Brain microvascular endothelial cell (primary cell): ENCODE measurements around the gene NMU.
"Not testable (repeated sequence)": the region's sequence is repeated elsewhere in the genome, so short reads cannot be mapped to it uniquely, and the experiment has no call there.

Experiments
- DNase-seq: peaks from one replicate; pipeline ENCODE4 v3.0.0-alpha.2; 2020
- H3K27ac ChIP-seq: fragments of 250-450 bp; sonication (Bioruptor Pico); 2 replicates; pipeline ENCODE4 v1.5.1; 2020; ENCODE audit warnings: mild to moderate bottlenecking, moderate library complexity
- H3K27me3 ChIP-seq: fragments of 250-450 bp; sonication (Bioruptor Pico); replicated peaks from 2 replicates; pipeline ENCODE4 v1.5.1; 2020; ENCODE audit warnings: mild to moderate bottlenecking
- H3K36me3 ChIP-seq: fragments of 250-450 bp; sonication (Bioruptor Pico); replicated peaks from 2 replicates; pipeline ENCODE4 v1.5.1; 2020; ENCODE audit warnings: mild to moderate bottlenecking
- H3K4me3 ChIP-seq: 2 replicates; pipeline ENCODE4 v1.5.1; 2011; ENCODE audit warnings: low read depth, mild to moderate bottlenecking, control low read depth, low read length, moderate library complexity
- in situ Hi-C: cut with HindIII; loops from 2 replicates; pipeline ENCODE4 v1.10.0; 2017; ENCODE audit warnings: low sequenced_read_pairs, low pct_ligation_motif_present
- TF ChIP-seq, protein P1 (sequence below): IDR thresholded peaks from 2 replicates; pipeline ENCODE4 v1.5.1; 2011; ENCODE audit warnings: low read depth, mild to moderate bottlenecking, moderate library complexity, low read length, control low read depth, inconsistent platforms; ENCODE audit errors: missing control alignments

NMU gene

DNA sequence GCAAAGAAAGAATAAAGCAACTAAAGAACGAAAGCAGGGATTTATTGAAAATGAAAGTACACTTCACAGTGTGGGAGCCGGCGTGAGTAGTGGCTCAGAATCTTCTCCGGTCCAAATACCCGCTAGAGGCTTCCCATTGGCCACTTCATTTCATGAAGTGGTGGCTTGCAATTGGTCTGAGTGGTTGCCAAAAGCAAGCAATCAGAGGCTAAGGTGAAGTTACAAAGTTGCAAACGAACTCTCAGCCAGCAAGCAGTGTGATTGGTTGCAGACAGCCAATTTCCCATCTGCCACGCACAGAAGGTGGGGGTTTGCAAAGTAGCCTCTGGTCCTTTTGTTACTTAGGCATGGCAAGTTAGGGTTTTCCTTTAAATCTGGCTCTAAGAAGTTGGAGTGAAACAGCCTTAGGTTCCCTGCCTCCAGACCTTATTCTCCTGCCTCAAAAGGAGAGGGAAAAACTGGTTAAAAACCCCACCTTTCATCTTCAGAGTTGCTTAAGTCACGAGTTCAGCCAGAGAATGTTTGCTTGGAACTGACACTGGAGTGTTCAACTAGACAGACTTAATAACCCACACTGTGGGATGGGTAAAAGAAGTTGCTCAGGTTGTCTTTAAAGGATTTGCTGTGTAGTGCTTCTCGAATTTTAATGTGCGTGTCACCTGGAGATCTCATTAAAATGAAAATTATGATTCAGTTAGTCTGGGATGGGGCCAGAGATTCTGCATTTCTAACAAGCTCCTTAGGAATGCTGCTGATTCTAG, 82.5 kb downstream of the NMU start:
- H3K27ac ChIP-seq = no peak overlapping the region
- H3K4me3 ChIP-seq = no peak overlapping the region
- no peaks in the 10 kb centered on the region for H3K36me3 ChIP-seq
- TF ChIP-seq, protein P1, sequence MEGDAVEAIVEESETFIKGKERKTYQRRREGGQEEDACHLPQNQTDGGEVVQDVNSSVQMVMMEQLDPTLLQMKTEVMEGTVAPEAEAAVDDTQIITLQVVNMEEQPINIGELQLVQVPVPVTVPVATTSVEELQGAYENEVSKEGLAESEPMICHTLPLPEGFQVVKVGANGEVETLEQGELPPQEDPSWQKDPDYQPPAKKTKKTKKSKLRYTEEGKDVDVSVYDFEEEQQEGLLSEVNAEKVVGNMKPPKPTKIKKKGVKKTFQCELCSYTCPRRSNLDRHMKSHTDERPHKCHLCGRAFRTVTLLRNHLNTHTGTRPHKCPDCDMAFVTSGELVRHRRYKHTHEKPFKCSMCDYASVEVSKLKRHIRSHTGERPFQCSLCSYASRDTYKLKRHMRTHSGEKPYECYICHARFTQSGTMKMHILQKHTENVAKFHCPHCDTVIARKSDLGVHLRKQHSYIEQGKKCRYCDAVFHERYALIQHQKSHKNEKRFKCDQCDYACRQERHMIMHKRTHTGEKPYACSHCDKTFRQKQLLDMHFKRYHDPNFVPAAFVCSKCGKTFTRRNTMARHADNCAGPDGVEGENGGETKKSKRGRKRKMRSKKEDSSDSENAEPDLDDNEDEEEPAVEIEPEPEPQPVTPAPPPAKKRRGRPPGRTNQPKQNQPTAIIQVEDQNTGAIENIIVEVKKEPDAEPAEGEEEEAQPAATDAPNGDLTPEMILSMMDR = no peak
- DNase-seq = no peak
- H3K27me3 ChIP-seq = no peaks in the 10 kb centered on the region
- in situ Hi-C loops = no loop called here

DNA sequence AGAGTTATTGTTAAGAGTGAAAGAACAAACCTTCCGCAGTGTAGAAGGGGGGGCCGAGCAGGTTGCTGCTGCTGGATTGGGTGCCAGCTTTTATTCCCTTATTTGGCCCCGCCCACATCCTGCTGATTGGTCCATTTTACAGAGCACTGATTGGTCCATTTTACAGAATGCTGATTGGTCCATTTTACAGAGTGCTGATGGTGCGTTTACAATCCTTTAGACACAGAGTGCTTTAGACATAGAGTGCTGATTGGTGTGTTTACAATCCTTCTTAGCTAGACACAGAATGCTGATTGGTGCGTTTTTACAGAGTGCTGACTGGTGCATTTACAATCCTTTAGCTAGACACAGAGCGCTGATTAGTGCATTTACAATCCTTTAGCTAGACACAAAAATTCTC, 84.1 kb downstream of the NMU start:
- H3K4me3 ChIP-seq, in situ Hi-C loops, H3K27ac ChIP-seq, H3K36me3 ChIP-seq, H3K27me3 ChIP-seq, DNase-seq: not testable (repeated sequence)

DNA sequence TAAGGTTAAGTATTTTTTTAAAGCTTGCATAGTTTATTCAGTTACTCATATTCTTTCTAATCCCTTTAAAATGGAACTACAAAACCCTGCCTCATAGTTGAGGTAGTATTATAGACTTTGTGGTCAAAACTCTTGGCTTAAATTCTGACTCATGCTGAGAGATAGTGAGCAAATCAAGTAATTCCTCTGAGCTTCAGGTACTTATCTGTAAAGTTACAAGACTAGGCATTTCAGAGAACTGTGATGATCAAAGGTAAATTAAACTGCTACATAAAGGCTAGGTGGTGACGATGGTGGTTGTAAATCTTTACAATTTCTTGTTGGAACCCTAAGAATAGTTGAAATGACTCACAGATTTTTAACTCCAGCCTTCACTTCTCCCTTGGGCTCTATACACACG, 86.2 kb downstream of the NMU start:
- TF ChIP-seq, protein P1 = no peak
- Histone ChIP-seq H3K4me3 (no peak overlapping the region), H3K27ac (no peak overlapping the region), H3K36me3 (no peaks in the 10 kb centered on the region), H3K27me3 (no peaks in the 10 kb centered on the region)
- in situ Hi-C loops = no loop called here
- DNase-seq = peak; percentile 47

DNA sequence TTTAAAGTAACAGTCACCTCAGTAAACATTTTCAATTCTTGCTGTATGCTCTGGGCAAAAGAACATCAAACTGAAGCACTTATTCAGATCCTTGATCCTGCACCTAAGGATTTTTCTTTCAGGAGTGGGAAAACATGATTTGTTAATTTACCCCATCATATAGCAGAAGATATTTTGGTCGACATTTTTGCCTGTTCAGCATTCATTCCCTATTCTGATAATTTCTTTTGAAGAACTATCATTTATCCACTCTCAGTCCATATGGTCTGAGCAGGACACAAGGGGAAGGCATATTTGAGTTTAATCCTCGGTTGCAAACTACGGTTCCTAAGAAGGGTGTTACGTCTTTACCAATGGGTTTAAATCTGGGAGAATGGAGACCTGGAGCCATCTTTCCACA, 88.2 kb downstream of the NMU start:
- no peaks in the 10 kb centered on the region for H3K36me3 ChIP-seq
- TF ChIP-seq, protein P1 = no peak
- in situ Hi-C loops = no loop called here
- H3K27ac ChIP-seq = no peak overlapping the region
- no peak for DNase-seq
- H3K4me3 ChIP-seq = peak overlapping the region; percentile 72
- H3K27me3 ChIP-seq = no peaks in the 10 kb centered on the region

DNA sequence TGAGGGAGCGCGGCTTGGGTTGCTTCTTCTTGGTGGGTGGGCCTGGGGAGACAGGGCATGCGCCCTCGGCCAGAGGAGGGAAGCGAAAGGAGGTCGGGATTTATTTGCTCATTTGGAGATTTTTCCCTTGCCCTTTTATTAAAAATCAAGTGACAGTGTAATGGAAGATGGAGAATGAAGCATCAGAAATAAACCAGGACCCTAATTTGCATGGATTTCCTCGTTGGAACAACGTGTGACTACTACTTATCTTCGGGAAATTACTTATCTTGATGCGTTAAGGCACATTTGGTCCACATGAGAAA, 88.7 kb downstream of the NMU start:
- peak overlapping the region; percentile 72 for H3K4me3 ChIP-seq
- in situ Hi-C loops = no loop called here
- H3K27ac ChIP-seq = peak overlapping the region; percentile 73
- H3K36me3 ChIP-seq = no peaks in the 10 kb centered on the region
- no peaks in the 10 kb centered on the region for H3K27me3 ChIP-seq
- TF ChIP-seq, protein P1 = no peak
- DNase-seq = peak; percentile 37

DNA sequence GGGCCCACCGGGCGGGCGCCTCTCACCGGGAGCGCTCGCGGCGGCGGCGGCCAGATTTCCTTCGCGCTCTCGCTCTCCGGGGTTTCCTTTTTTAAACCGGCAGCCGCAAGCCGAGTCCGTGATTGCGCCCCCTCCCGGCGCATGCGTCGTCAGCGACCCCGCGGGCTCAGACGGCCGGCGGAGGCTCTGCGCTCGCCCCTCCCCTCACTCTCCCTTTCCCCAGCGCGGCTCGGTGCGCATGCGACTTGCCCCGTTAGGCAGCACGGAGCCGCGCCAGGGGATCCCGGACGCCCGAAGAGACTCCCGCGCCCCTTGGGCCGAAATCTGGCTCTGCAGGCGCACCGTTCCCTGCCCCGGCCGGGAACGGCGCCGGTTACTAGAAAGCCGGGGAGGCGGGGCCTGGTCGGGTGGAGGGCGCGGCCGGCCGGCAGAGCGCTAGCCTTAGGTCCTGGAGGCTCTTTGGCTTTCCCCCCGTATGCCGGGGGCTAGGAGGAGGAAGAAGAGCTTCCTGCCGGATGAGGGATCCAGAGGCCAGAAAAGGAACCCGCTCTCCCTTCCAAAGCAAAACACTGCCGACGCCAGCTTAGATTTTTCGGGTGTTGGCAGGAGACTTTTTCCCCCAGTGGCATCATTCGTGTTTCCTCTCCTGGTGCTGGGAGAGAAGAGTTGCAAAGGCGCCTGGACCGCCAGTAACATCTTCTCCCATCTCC, 89.2 kb downstream of the NMU start, which contains the start of gene CLOCK:
CLOCK (minus strand) TSS at position 154 of the 710 bp plus-strand sequence. CDS start 64,124 bp downstream, outside the sequence.
- DNase-seq = peak; percentile 70
- in situ Hi-C loops = no loop called here
- H3K27ac ChIP-seq = peak within 1 kb of the TSS; percentile 82
- TF ChIP-seq, protein P1 = peak; percentile 48
- H3K36me3 ChIP-seq = no peaks in the 10 kb centered on the region
- no peaks in the 10 kb centered on the region for H3K27me3 ChIP-seq
- H3K4me3 ChIP-seq = peak within 1 kb of the TSS; percentile 72
